Transverse colon (tissue), 4 donors: ENCODE results near the gene SEPTIN5. TPM values are rescaled to one million over a fixed set of nuclear protein-coding genes. Genes with fewer than 3 reads are reported as not detected.

Experiments used
- DNase-seq: peaks from one replicate; pipeline ENCODE4 v3.0.0-alpha.2; 2019
- H3K27ac ChIP-seq, 4 donors: fragments of 200-600 bp; sonication (generic); 2 replicates each; pipeline ENCODE4 v1.5.1; 2016 to 2018; ENCODE audit warnings: inconsistent platforms in 4 of 4
- H3K27me3 ChIP-seq: fragments of 200-600 bp; sonication (generic); 2 replicates; pipeline ENCODE4 v1.5.1; 2017; ENCODE audit warnings: inconsistent platforms
- H3K36me3 ChIP-seq, 4 donors: fragments of 200-600 bp; sonication (generic); 2 replicates each; pipeline ENCODE4 v1.5.1; 2017 to 2019; ENCODE audit warnings: inconsistent platforms in 4 of 4
- H3K4me1 ChIP-seq, 4 donors: fragments of 200-600 bp; sonication (generic); 2 replicates each; pipeline ENCODE4 v1.5.1; 2017 to 2020; ENCODE audit warnings: inconsistent platforms in 4 of 4
- H3K4me3 ChIP-seq, 4 donors: fragments of 200-600 bp; sonication (generic); 1 replicate in 1 of 4; 2 replicates in 3 of 4; pipeline versions ENCODE4 v1.5.1 to v1.6.1; 2017 to 2019; ENCODE audit warnings: inconsistent platforms in 4 of 4
- H3K9me3 ChIP-seq, 2 donors: fragments of 200-600 bp; sonication (generic); 2 replicates each; pipeline ENCODE4 v1.5.1; 2017 to 2019; ENCODE audit warnings: inconsistent platforms in 2 of 2
- CTCF ChIP-seq, 5 experiments: fragments of 200-600 bp in 3 of 5; fragments of 450-650 bp in 2 of 5; sonication (generic) in 3 of 5; IDR thresholded peaks; 1 replicate in 2 of 5; 2 replicates in 3 of 5; pipeline ENCODE4 v1.5.1; 2016 to 2017; ENCODE audit warnings: antibody characterized with exemption in 5 of 5, inconsistent platforms in 3 of 5, mild to moderate bottlenecking in 2 of 5, moderate library complexity in 1 of 5
- EP300 ChIP-seq: sonication (generic); formaldehyde crosslinking; IDR thresholded peaks from one replicate; pipeline ENCODE4 v1.6.1; 2017; ENCODE audit warnings: antibody characterized with exemption, low read depth
- POLR2A ChIP-seq: fragments of 450-650 bp; IDR thresholded peaks from one replicate; pipeline ENCODE4 v1.6.1; 2016; ENCODE audit warnings: antibody characterized with exemption, mild to moderate bottlenecking, moderate library complexity
- POLR2AphosphoS5 ChIP-seq, 3 donors: sonication (generic); formaldehyde crosslinking; IDR thresholded peaks; one replicate each; pipeline ENCODE4 v1.6.1; 2016; ENCODE audit warnings: antibody characterized with exemption in 3 of 3
- WGBS, 2 donors: methylation state at CpG; one replicate each; pipeline ENCODE4 v1.1.5; 2018; ENCODE audit warnings: low coverage in 1 of 2; 5-methylcytosine and 5-hydroxymethylcytosine counted together
- in situ Hi-C, 4 donors: fragments of 200-750 bp; cut with MboI; loops; one replicate each; pipeline versions ENCODE4 v1.15.0 to v1.15.1; 2017; ENCODE audit warnings: low sequenced_read_pairs in 3 of 4, low pct_ligation_motif_present in 1 of 4, low pct_unique_long_range_greater_than_20kb in 1 of 4
- intact Hi-C: fragments of 100-400 bp; cut with DNase I; formaldehyde crosslinking; loops from one replicate; pipeline ENCODE4 v1.15.1; 2023; ENCODE audit warnings: low total_unique reads
- total RNA-seq, 4 donors: library from RNA; depleted of rRNA; stranded (reverse); fragments of >200 nt; gene quantifications; one replicate each; pipeline ENCODE4 v1.1.0, GENCODE V29; 2016

SEPTIN5 gene
- total RNA-seq, 4 donors from 2014 or later: 2.5 to 709 (median 5.4) TPM

GRCh38 chr22:19708321-19709011, 5.8 kb upstream of the SEPTIN5 start:
- no peak for DNase-seq
- Histone ChIP-seq H3K9me3 (no peaks in the 10 kb centered on the region), H3K27ac (no peak overlapping the region), H3K4me3 (no peak overlapping the region), H3K36me3 (no peaks in the 10 kb centered on the region), H3K4me1 (no peaks in the 10 kb centered on the region), H3K27me3 (peaks cover 20% of the 10 kb centered on the region)
- TF ChIP-seq POLR2AphosphoS5 (IDR thresholded peaks at IDR 0.05): no peak
- TF ChIP-seq CTCF (IDR thresholded peaks at IDR 0.05): no peak
- no peak for TF ChIP-seq POLR2A
- no peak for TF ChIP-seq EP300
- intact Hi-C loops (no loop called here), in situ Hi-C loops (no loop called here)
- WGBS, 2 donors: 59% methylated on average over 12 of the region's 20 CpGs; no CpG with 5 or more reads in 1 of the 2 donors

- Histone ChIP-seq H3K9me3 (no peaks in the 10 kb centered on the region), H3K4me3 (no peak overlapping the region), H3K27ac (no peak overlapping the region), H3K36me3 (no peaks in the 10 kb centered on the region), H3K27me3 (peaks cover 21% of the 10 kb centered on the region), H3K4me1 (peaks cover 0 to 4% (median 2%) of the 10 kb centered on the region in 4 donors)
- TF ChIP-seq EP300 (no peak), POLR2A (no peak), CTCF (IDR thresholded peaks at IDR 0.05) (no peak), POLR2AphosphoS5 (IDR thresholded peaks at IDR 0.05) (no peak)
- intact Hi-C loops (no loop called here), in situ Hi-C loops (no loop called here)
- WGBS, 2 donors: 80% methylated on average over 19 of the region's 19 CpGs; no CpG with 5 or more reads in 1 of the 2 donors
- DNase-seq: no peak
Observed at GRCh38 chr22:19709063-19709769, 5.1 kb upstream of the SEPTIN5 start.

GRCh38 chr22:19710020-19710768, 4.1 kb upstream of the SEPTIN5 start:
- no peak for DNase-seq
- intact Hi-C loops: no loop called here
- WGBS, 2 donors: 79 to 83% methylated on average over 7 to 19 of the region's 19 CpGs

More at GRCh38 chr22:19710020-19710768, 4.1 kb upstream of the SEPTIN5 start:
- peaks cover 22% of the 10 kb centered on the region for H3K27me3 ChIP-seq
- H3K36me3 ChIP-seq: no peaks in the 10 kb centered on the region
- no peak overlapping the region for H3K4me3 ChIP-seq
- TF ChIP-seq CTCF (IDR thresholded peaks at IDR 0.05) (no peak), POLR2AphosphoS5 (IDR thresholded peaks at IDR 0.05) (no peak), EP300 (no peak), POLR2A (no peak)
- peaks cover 5 to 11% (median 8%) of the 10 kb centered on the region in 4 donors for H3K4me1 ChIP-seq
- in situ Hi-C loops: no loop called here
- no peak overlapping the region for H3K27ac ChIP-seq
- H3K9me3 ChIP-seq: no peaks in the 10 kb centered on the region
